SJCRH30 (cell line): ENCODE results near the gene STXBP5. TPM values are rescaled to one million over a fixed set of nuclear protein-coding genes. Genes with fewer than 3 reads are reported as not detected.

Experiments
- DNase-seq, 2 experiments: peaks; one replicate each; pipeline ENCODE4 v3.0.0-alpha.2; 2015 to 2020
- H3K27ac ChIP-seq: fragments of 250-450 bp; sonication (Bioruptor Pico); 2 replicates; pipeline ENCODE4 v1.5.1; 2020; ENCODE audit warnings: mild to moderate bottlenecking, moderate library complexity
- H3K27me3 ChIP-seq: fragments of 250-450 bp; sonication (Bioruptor Pico); 2 replicates; pipeline ENCODE4 v1.5.1; 2020; ENCODE audit warnings: mild to moderate bottlenecking, moderate library complexity
- H3K36me3 ChIP-seq: fragments of 250-450 bp; sonication (Bioruptor Pico); 2 replicates; pipeline ENCODE4 v1.5.1; 2020; ENCODE audit warnings: mild to moderate bottlenecking, moderate library complexity
- H3K4me1 ChIP-seq: fragments of 250-450 bp; sonication (Bioruptor Pico); 2 replicates; pipeline ENCODE4 v1.5.1; 2020; ENCODE audit warnings: mild to moderate bottlenecking, moderate library complexity
- H3K4me3 ChIP-seq: fragments of 250-450 bp; sonication (Bioruptor Pico); 2 replicates; pipeline ENCODE4 v1.5.1; 2020; ENCODE audit warnings: mild to moderate bottlenecking, moderate library complexity
- H3K9me3 ChIP-seq: fragments of 250-450 bp; sonication (Bioruptor Pico); replicated peaks from 2 replicates; pipeline ENCODE4 v1.5.1; 2020; ENCODE audit warnings: mild to moderate bottlenecking, moderate library complexity
- total RNA-seq: library from RNA; depleted of rRNA; stranded (reverse); fragments of >200 nt; shearing (Covaris generic); gene quantifications from 2 replicates; pipeline ENCODE4 v1.2.3, GENCODE V29; 2014

STXBP5 gene
- total RNA-seq, 1 experiment from 2014 or later: 33.4 TPM

GRCh38 chr6:147167576-147168461 is 36.4 kb upstream of the STXBP5 start:
- no peaks in the 10 kb centered on the region for H3K36me3 ChIP-seq
- H3K27me3 ChIP-seq: no peaks in the 10 kb centered on the region
- H3K4me1 ChIP-seq: no peaks in the 10 kb centered on the region
- DNase-seq: no peak
- no peak overlapping the region for H3K4me3 ChIP-seq
- no peaks in the 10 kb centered on the region for H3K9me3 ChIP-seq
- no peak overlapping the region for H3K27ac ChIP-seq

- no peak for DNase-seq
- Histone ChIP-seq H3K9me3 (no peaks in the 10 kb centered on the region), H3K4me3 (no peak overlapping the region), H3K27ac (no peak overlapping the region), H3K4me1 (no peaks in the 10 kb centered on the region), H3K36me3 (no peaks in the 10 kb centered on the region), H3K27me3 (no peaks in the 10 kb centered on the region)
Measured at GRCh38 chr6:147169529-147169928, 34.7 kb upstream of the STXBP5 start.

GRCh38 chr6:147170269-147170668 is 33.9 kb upstream of the STXBP5 start:
- Histone ChIP-seq H3K9me3 (no peaks in the 10 kb centered on the region), H3K4me3 (no peak overlapping the region), H3K27ac (no peak overlapping the region), H3K36me3 (no peaks in the 10 kb centered on the region), H3K27me3 (no peaks in the 10 kb centered on the region), H3K4me1 (no peaks in the 10 kb centered on the region)
- DNase-seq: no peak

GRCh38 chr6:147173140-147173539 is 31.1 kb upstream of the STXBP5 start:
- Histone ChIP-seq H3K9me3 (no peaks in the 10 kb centered on the region), H3K27ac (no peak overlapping the region), H3K4me3 (no peak overlapping the region), H3K4me1 (no peaks in the 10 kb centered on the region), H3K27me3 (no peaks in the 10 kb centered on the region), H3K36me3 (no peaks in the 10 kb centered on the region)
- no peak for DNase-seq

- Histone ChIP-seq H3K27ac (no peak overlapping the region), H3K27me3 (no peaks in the 10 kb centered on the region), H3K36me3 (no peaks in the 10 kb centered on the region), H3K9me3 (no peaks in the 10 kb centered on the region), H3K4me1 (no peaks in the 10 kb centered on the region), H3K4me3 (no peak overlapping the region)
- no peak for DNase-seq
Measured at GRCh38 chr6:147173675-147174308, 30.4 kb upstream of the STXBP5 start.

GRCh38 chr6:147176795-147177194 is 27.4 kb upstream of the STXBP5 start:
- DNase-seq: no peak

GRCh38 chr6:147177286-147177685 is 26.9 kb upstream of the STXBP5 start:
- no peaks in the 10 kb centered on the region for H3K27me3 ChIP-seq
- no peaks in the 10 kb centered on the region for H3K9me3 ChIP-seq
- no peaks in the 10 kb centered on the region for H3K4me1 ChIP-seq
- no peak overlapping the region for H3K4me3 ChIP-seq
- H3K36me3 ChIP-seq: no peaks in the 10 kb centered on the region
- no peak overlapping the region for H3K27ac ChIP-seq
- DNase-seq: no peak

More at GRCh38 chr6:147176795-147177194, 27.4 kb upstream of the STXBP5 start:
- no peaks in the 10 kb centered on the region for H3K9me3 ChIP-seq
- H3K27ac ChIP-seq: no peak overlapping the region
- no peak overlapping the region for H3K4me3 ChIP-seq
- H3K36me3 ChIP-seq: no peaks in the 10 kb centered on the region
- no peaks in the 10 kb centered on the region for H3K27me3 ChIP-seq
- no peaks in the 10 kb centered on the region for H3K4me1 ChIP-seq

DNA sequence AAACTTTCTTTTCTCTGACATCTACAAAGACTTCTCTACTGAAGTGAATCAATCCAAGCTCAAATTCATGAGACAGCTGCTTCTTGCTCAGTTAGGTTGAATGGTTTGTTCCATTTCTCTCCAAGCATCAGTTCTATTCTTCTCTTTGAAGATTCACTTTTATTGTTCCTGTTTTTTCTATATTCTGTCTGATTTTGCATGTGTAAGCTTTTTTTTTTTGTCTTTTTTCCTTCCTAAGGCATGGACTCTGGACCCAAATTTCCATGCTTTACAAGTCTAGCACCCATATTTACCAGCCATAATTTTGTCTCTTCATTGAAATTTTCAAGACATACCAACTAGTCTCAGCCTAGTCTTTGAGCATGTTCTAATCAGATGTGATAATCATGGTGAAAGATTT is 25.9 kb upstream of the STXBP5 start:
- no peaks in the 10 kb centered on the region for H3K27me3 ChIP-seq
- no peaks in the 10 kb centered on the region for H3K4me1 ChIP-seq
- no peak overlapping the region for H3K4me3 ChIP-seq
- H3K27ac ChIP-seq: no peak overlapping the region
- no peak for DNase-seq
- H3K36me3 ChIP-seq: no peaks in the 10 kb centered on the region
- peaks cover 3% of the 10 kb centered on the region; the same call in 1 of the 2 replicates for H3K9me3 ChIP-seq

GRCh38 chr6:147179809-147180208 is 24.4 kb upstream of the STXBP5 start:
- H3K27me3 ChIP-seq: no peaks in the 10 kb centered on the region
- no peak overlapping the region for H3K27ac ChIP-seq
- no peak for DNase-seq
- no peaks in the 10 kb centered on the region for H3K4me1 ChIP-seq
- H3K4me3 ChIP-seq: no peak overlapping the region
- H3K9me3 ChIP-seq: peaks cover 5% of the 10 kb centered on the region; the same call in 1 of the 2 replicates
- no peaks in the 10 kb centered on the region for H3K36me3 ChIP-seq

DNA sequence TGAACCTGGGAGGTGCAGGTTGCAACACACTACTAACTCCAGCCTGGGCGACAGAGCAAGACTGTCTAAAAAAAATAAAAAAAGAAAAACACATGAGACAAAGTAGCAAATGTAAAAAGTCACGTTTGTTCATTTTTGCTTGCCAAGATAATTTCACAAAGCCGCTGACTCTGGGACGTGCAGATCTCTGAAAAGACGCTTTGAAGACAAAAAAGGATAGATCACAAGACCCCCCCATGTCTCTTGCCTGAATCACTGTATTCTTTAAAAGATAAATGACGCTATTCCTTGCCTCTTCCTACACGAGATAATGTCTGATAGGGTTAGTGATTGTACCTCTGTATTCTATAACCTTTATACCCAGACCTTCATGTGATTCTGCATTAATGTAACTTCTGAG is 23.3 kb upstream of the STXBP5 start:
- no peaks in the 10 kb centered on the region for H3K27me3 ChIP-seq
- peaks cover 5% of the 10 kb centered on the region; the same call in 1 of the 2 replicates for H3K9me3 ChIP-seq
- no peaks in the 10 kb centered on the region for H3K36me3 ChIP-seq
- no peak overlapping the region for H3K4me3 ChIP-seq
- no peak overlapping the region for H3K27ac ChIP-seq
- no peaks in the 10 kb centered on the region for H3K4me1 ChIP-seq
- no peak for DNase-seq

- peaks cover 5% of the 10 kb centered on the region; the same call in 1 of the 2 replicates for H3K9me3 ChIP-seq
- H3K4me3 ChIP-seq: no peak overlapping the region
- DNase-seq: no peak
- H3K36me3 ChIP-seq: no peaks in the 10 kb centered on the region
- H3K27ac ChIP-seq: no peak overlapping the region
- no peaks in the 10 kb centered on the region for H3K27me3 ChIP-seq
- H3K4me1 ChIP-seq: no peaks in the 10 kb centered on the region
Measured at GRCh38 chr6:147184379-147184778, 19.8 kb upstream of the STXBP5 start.

DNA sequence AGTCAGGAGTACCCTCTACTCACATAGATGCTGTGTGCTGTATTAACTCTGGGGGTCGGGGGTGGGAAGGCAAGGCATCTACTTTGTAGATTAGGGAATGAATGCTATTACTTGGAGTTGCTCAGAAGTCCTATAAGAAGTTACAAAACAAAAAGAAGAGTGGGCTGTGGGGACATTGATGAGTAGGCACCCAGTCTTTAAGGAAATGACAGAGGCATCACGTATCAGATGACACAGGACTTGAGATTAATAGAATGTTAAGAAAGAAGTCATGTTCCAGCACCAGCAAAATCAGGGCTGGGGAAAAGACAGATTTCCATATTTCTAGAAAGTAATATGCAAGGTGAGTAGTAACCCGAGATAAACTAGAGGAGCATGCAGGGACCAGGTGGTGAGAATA is 19.0 kb upstream of the STXBP5 start:
- no peak for DNase-seq
- peaks cover 5% of the 10 kb centered on the region; the same call in 1 of the 2 replicates for H3K9me3 ChIP-seq

GRCh38 chr6:147190556-147190955 is 13.7 kb upstream of the STXBP5 start:
- no peaks in the 10 kb centered on the region for H3K4me1 ChIP-seq

More for the DNA sequence above, 19.0 kb upstream of the STXBP5 start:
- H3K4me3 ChIP-seq: no peak overlapping the region
- no peaks in the 10 kb centered on the region for H3K4me1 ChIP-seq
- no peak overlapping the region for H3K27ac ChIP-seq
- H3K27me3 ChIP-seq: no peaks in the 10 kb centered on the region
- H3K36me3 ChIP-seq: no peaks in the 10 kb centered on the region

DNA sequence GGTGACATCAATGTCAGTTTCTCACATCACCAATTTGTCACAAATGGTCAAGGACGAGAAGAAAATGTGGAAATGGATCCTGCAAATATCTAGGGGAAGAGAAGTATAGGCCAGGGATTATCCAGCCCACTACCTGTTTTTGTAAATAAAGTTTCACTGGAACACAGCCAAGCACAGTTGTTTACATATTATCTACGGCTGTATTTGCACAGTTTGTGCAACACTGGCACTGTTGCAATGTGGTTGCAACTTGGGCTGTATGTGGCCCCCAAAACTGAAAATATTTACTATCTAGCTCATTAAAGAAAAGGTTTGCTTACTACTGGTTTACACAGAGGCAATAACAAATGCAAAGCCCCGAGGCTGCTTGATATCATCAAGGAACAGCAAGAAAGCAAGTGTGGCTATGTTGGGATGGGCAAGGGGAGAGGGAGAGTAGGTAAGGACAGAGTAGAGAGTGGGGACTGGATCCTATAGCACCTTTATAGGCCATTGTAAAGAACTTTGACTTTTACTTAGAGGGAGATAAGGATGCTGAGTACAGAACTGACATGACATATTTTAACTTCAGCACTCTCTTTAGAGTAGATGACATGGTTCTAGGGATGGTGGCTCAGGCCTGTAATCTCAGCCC is 11.8 kb upstream of the STXBP5 start:
- Histone ChIP-seq H3K9me3 (no peaks in the 10 kb centered on the region), H3K27ac (no peak overlapping the region), H3K4me1 (no peaks in the 10 kb centered on the region), H3K27me3 (no peaks in the 10 kb centered on the region), H3K4me3 (no peak overlapping the region), H3K36me3 (no peaks in the 10 kb centered on the region)
- no peak for DNase-seq

More at GRCh38 chr6:147190556-147190955, 13.7 kb upstream of the STXBP5 start:
- Histone ChIP-seq H3K27me3 (no peaks in the 10 kb centered on the region), H3K9me3 (no peaks in the 10 kb centered on the region), H3K36me3 (no peaks in the 10 kb centered on the region), H3K27ac (no peak overlapping the region), H3K4me3 (no peak overlapping the region)
- no peak for DNase-seq
